Measurements from ENCODE around the gene MXRA8.

The MXRA8 gene

GRCh38 chr1:1365875-1366698 lies 7.7 kb upstream of the MXRA8 start:
- DNase-seq, result no peak

- DNase-seq, result no peak
These were observed 5.9 kb upstream of the MXRA8 start for GRCh38 chr1:1364266-1364665.

GRCh38 chr1:1361982-1362423 lies 3.6 kb upstream of the MXRA8 start:
- DNase-seq, result no peak

GRCh38 chr1:1361233-1361981 lies 3.1 kb upstream of the MXRA8 start:
- no peak for DNase-seq

- DNase-seq, result no peak
These were observed 2.3 kb upstream of the MXRA8 start for GRCh38 chr1:1360506-1361169.

- no peak for DNase-seq
These were observed 1.5 kb upstream of the MXRA8 start for GRCh38 chr1:1359664-1360468.

- DNase-seq, result no peak
These were observed 931 bp upstream of the MXRA8 start for GRCh38 chr1:1359308-1359663.

GRCh38 chr1:1357871-1358432 lies 403 bp downstream of the MXRA8 start:
- DNase-seq, result no peak

GRCh38 chr1:1356796-1357401 lies 1.5 kb downstream of the MXRA8 start:
- DNase-seq, result no peak

- DNase-seq, result no peak
These were observed 2.1 kb downstream of the MXRA8 start for GRCh38 chr1:1356166-1356795.

- DNase-seq, result no peak
These were observed 2.9 kb downstream of the MXRA8 start for GRCh38 chr1:1355416-1355815.

- DNase-seq, result no peak
These were observed 3.8 kb downstream of the MXRA8 start for GRCh38 chr1:1354271-1355247.

- no peak for DNase-seq
These were observed 4.8 kb downstream of the MXRA8 start for GRCh38 chr1:1353389-1354151.

GRCh38 chr1:1352786-1353388 lies 5.5 kb downstream of the MXRA8 start:
- no peak for DNase-seq

GRCh38 chr1:1351511-1352427 lies 6.6 kb downstream of the MXRA8 start:
- no peak for DNase-seq

- DNase-seq, result peak; percentile 32
These were observed 8.9 kb downstream of the MXRA8 start, which contains the start of gene DVL1 for GRCh38 chr1:1349256-1350012. DVL1 (minus strand) TSS chr1:1349418; CDS start chr1:1349065, 353 bp downstream.

Data from NCI-H1092 (cell line).